Suprapubic skin (tissue), 4 donors: Measurements from ENCODE around the gene KCNJ4. TPM values are rescaled to one million over a fixed set of nuclear protein-coding genes. Genes with fewer than 3 reads are reported as not detected.

ENCODE experiments used
- DNase-seq, 2 donors: peaks; one replicate each; pipeline ENCODE4 v3.0.0-alpha.2; 2019; ENCODE audit warnings: low spot score in 2 of 2
- H3K27ac ChIP-seq: fragments of 200-600 bp; sonication (generic); one replicate; pipeline ENCODE4 v1.5.1; 2019
- H3K27me3 ChIP-seq: fragments of 200-600 bp; sonication (generic); one replicate; pipeline ENCODE4 v1.5.1; 2019
- H3K36me3 ChIP-seq: fragments of 200-600 bp; sonication (generic); one replicate; pipeline ENCODE4 v1.5.1; 2019
- H3K4me1 ChIP-seq: fragments of 200-600 bp; sonication (generic); one replicate; pipeline ENCODE4 v1.5.1; 2019
- H3K4me3 ChIP-seq: fragments of 200-600 bp; sonication (generic); one replicate; pipeline ENCODE4 v1.5.1; 2019; ENCODE audit warnings: mild to moderate bottlenecking
- H3K9me3 ChIP-seq: fragments of 200-600 bp; sonication (generic); one replicate; pipeline ENCODE4 v1.5.1; 2019
- CTCF ChIP-seq, 2 donors: fragments of 200-600 bp in 1 of 2; fragments of 450-650 bp in 1 of 2; sonication (generic) in 1 of 2; IDR thresholded peaks; one replicate each; pipeline ENCODE4 v1.5.1; 2016 to 2019; ENCODE audit warnings: antibody characterized with exemption in 2 of 2, mild to moderate bottlenecking in 1 of 2, moderate library complexity in 1 of 2
- EP300 ChIP-seq: sonication (generic); formaldehyde crosslinking; IDR thresholded peaks from one replicate; pipeline ENCODE4 v1.6.1; 2017; ENCODE audit warnings: antibody characterized with exemption
- POLR2A ChIP-seq, 2 donors: fragments of 450-650 bp; IDR thresholded peaks; one replicate each; pipeline ENCODE4 v1.6.1; 2017; ENCODE audit warnings: antibody characterized with exemption in 2 of 2, mild to moderate bottlenecking in 2 of 2, moderate library complexity in 2 of 2
- POLR2AphosphoS5 ChIP-seq, 3 donors: sonication (generic); formaldehyde crosslinking; IDR thresholded peaks; one replicate each; pipeline ENCODE4 v1.6.1; 2017; ENCODE audit warnings: antibody characterized with exemption in 3 of 3
- WGBS: methylation state at CpG from one replicate; pipeline ENCODE4 v1.1.5; 2018; 5-methylcytosine and 5-hydroxymethylcytosine counted together
- total RNA-seq, 4 donors: library from RNA; depleted of rRNA; stranded (reverse); fragments of >200 nt; gene quantifications; one replicate each; pipeline ENCODE4 v1.1.0, GENCODE V29; 2016

The KCNJ4 gene
- total RNA-seq, 4 donors from 2014 or later: 0.21 to 0.55 (median 0.32) TPM; not detected in 1

DNA sequence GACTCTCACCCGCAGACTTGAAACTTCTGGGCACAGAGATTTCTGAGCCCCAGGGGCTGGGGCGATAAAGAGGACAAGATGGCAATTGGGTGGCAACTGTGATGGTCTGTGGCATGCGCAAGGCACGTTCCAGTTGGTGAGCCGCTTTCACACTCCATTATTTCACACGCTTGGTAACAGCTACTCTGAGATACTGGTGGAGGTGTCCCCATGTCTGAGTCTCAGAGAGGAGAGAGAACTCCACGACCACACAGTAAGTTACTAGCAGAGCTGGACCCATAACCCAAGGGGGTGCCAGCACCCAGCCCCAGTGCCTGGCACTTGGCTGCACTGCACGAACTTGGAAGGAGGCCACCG, 6.0 kb upstream of the KCNJ4 start:
- peaks cover 11% of the 10 kb centered on the region for H3K4me1 ChIP-seq
- no peak overlapping the region for H3K4me3 ChIP-seq
- H3K9me3 ChIP-seq: no peaks in the 10 kb centered on the region
- 42% methylated on average over 7 of the region's 9 CpGs for WGBS
- TF ChIP-seq POLR2AphosphoS5 (IDR thresholded peaks at IDR 0.05) (no peak), EP300 (no peak), CTCF (IDR thresholded peaks at IDR 0.05) (no peak), POLR2A (IDR thresholded peaks at IDR 0.05) (no peak)
- peaks cover 53% of the 10 kb centered on the region for H3K27me3 ChIP-seq
- H3K27ac ChIP-seq: no peak overlapping the region
- no peak for DNase-seq
- no peaks in the 10 kb centered on the region for H3K36me3 ChIP-seq

- WGBS: 65% methylated on average over 5 of the region's 8 CpGs
- no peaks in the 10 kb centered on the region for H3K9me3 ChIP-seq
- H3K27me3 ChIP-seq: peaks cover 59% of the 10 kb centered on the region
- H3K4me1 ChIP-seq: peaks cover 17% of the 10 kb centered on the region
- DNase-seq: no peak
- no peak overlapping the region for H3K4me3 ChIP-seq
- no peak for TF ChIP-seq CTCF (IDR thresholded peaks at IDR 0.05)
- no peak for TF ChIP-seq POLR2A (IDR thresholded peaks at IDR 0.05)
- TF ChIP-seq POLR2AphosphoS5 (IDR thresholded peaks at IDR 0.05): no peak
- no peak for TF ChIP-seq EP300
- no peak overlapping the region for H3K27ac ChIP-seq
- H3K36me3 ChIP-seq: no peaks in the 10 kb centered on the region
These were observed 5.4 kb upstream of the KCNJ4 start for GRCh38 chr22:38460426-38460840.

GRCh38 chr22:38456841-38457699, 2.1 kb upstream of the KCNJ4 start:
- DNase-seq: no peak
- H3K27ac ChIP-seq: no peak overlapping the region
- no peak overlapping the region for H3K4me3 ChIP-seq
- no peak for TF ChIP-seq POLR2AphosphoS5 (IDR thresholded peaks at IDR 0.05)
- TF ChIP-seq EP300: no peak
- no peak for TF ChIP-seq CTCF (IDR thresholded peaks at IDR 0.05)
- TF ChIP-seq POLR2A (IDR thresholded peaks at IDR 0.05): no peak
- peaks cover 27% of the 10 kb centered on the region for H3K4me1 ChIP-seq
- 82% methylated on average over 14 of the region's 14 CpGs for WGBS
- peaks cover 85% of the 10 kb centered on the region for H3K27me3 ChIP-seq
- H3K9me3 ChIP-seq: no peaks in the 10 kb centered on the region
- no peaks in the 10 kb centered on the region for H3K36me3 ChIP-seq

DNA sequence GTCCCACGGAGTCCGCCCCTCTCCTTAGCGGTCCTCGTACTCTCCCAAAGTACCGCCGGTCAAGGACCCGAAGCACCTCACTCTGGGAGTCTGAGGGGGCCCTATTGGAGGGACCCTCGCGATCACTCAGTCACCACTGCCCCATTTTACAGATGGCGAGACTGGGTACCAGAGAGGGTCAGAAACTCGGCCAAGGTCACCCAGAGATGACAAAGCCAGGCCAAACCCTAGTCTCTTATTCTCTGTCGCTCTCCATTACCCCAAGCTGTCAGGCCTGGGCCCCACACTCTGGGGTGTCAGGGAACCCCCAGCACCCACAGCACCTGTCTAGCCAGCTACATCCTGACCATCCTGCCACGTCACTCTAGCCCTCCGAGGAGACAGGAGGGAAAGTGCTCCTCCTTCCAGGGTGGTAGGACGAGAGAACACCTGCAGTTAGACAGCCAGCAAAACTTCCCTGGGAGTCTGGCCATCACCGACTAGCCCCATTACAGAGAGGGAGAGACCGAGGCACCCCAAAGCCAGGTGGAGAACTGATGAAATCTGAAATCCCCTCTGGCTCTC, 1.4 kb upstream of the KCNJ4 start:
- no peak for DNase-seq
- H3K4me3 ChIP-seq: peak overlapping the region; percentile 53
- WGBS: 63% methylated on average over 7 of the region's 17 CpGs

More for the DNA sequence above, 1.4 kb upstream of the KCNJ4 start:
- TF ChIP-seq CTCF (IDR thresholded peaks at IDR 0.05): no peak
- TF ChIP-seq POLR2AphosphoS5 (IDR thresholded peaks at IDR 0.05): no peak
- TF ChIP-seq POLR2A (IDR thresholded peaks at IDR 0.05): no peak
- no peak for TF ChIP-seq EP300
- Histone ChIP-seq H3K27me3 (peaks cover 85% of the 10 kb centered on the region), H3K4me1 (peaks cover 21% of the 10 kb centered on the region), H3K36me3 (no peaks in the 10 kb centered on the region), H3K27ac (no peak overlapping the region), H3K9me3 (no peaks in the 10 kb centered on the region)
